HS-5 (cell line): Measurements from ENCODE around the gene ARRDC2.
A peak's percentile ranks its signal among the peaks of the same experiment; 100 is the strongest.
"Not testable (repeated sequence)": the region's sequence is repeated elsewhere in the genome, so short reads cannot be mapped to it uniquely, and the experiment has no call there.

Experiments used
- DNase-seq: peaks from one replicate; pipeline ENCODE4 v3.0.0-alpha.2; 2012; ENCODE audit warnings: low read depth

ARRDC2 gene

DNA sequence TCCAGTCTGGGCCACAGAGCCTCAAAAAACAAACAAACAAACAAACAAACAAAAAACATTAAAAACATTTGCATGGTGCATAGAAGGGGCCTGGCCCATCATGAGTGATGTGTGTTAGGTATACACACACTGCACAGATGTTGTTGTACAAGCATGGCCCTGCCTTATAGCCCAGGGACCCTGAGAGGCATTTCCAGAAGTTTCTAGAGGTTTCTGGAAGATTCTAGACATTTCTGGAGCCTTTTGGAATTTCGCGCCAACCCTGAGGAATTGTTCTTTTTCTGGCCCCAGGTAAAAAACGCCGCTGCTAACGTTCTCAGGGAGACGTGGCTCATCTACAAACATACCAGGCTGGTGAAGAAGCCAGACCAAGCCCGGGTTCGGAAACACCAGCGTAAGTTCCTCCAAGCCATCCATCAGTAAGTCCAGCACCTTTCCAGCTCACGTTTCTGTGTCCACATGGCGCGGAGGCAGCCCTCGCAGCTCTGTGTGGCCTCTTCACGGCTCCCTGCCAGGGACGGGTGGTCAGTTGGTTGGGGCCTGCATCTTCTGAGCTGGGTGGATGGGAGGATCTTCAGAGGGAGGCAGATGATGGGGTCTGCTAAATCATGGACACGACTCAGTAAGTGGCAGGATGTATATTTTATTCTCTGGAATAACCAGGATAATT is 18.4 kb upstream of the ARRDC2 start:
- no peak for DNase-seq

- no peak for DNase-seq
Measured at GRCh38 chr19:17993076-17993813, 14.7 kb upstream of the ARRDC2 start.

DNA sequence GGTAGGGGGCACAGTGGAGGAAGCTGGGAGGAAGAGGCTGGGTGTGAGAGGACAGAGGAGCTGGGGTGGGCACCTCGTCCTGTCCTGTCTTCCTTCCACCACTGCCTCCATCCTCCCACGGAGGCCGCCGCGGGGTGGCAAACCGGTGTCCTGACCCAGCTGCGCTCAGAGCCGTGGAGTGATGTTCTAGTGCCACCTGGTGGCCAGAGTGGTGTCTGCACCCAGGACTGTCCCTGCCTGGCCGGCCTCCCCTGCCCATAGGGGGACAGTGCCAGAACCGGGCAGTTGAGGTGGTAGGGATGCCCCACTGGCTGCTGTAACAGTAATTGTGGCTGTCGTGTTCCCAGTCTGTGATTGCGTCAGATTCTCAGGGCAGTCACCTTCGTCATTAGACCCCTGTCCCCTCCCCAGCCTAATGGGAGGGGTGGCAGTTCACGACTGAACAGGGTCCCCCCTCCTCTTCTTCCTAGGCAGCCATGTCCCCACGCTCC is 11.1 kb upstream of the ARRDC2 start:
- peak; percentile 37 for DNase-seq

GRCh38 chr19:17997969-17998826 is 9.8 kb upstream of the ARRDC2 start:
- DNase-seq = no peak

DNA sequence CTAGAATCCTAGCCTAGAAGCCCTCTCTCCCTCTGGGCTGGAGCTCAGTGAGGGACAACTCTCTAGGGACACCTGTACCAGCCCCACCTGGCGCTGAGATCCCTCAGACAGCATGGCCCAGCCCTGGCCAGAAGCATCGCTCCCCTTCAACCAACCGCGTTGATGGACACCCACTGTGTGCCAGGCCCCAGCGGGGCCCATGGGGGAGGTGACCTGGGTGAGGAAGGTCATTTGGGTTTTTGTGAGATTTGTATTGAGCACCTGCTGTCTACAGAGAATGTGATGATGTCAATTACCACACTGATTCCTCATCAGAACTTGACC is 9.2 kb upstream of the ARRDC2 start:
- no peak for DNase-seq

GRCh38 chr19:17999684-18000479 is 8.1 kb upstream of the ARRDC2 start:
- no peak for DNase-seq

- no peak for DNase-seq
Measured at GRCh38 chr19:18000480-18000914, 7.5 kb upstream of the ARRDC2 start.

GRCh38 chr19:18000915-18001776 is 6.8 kb upstream of the ARRDC2 start:
- DNase-seq = peak; percentile 60

DNA sequence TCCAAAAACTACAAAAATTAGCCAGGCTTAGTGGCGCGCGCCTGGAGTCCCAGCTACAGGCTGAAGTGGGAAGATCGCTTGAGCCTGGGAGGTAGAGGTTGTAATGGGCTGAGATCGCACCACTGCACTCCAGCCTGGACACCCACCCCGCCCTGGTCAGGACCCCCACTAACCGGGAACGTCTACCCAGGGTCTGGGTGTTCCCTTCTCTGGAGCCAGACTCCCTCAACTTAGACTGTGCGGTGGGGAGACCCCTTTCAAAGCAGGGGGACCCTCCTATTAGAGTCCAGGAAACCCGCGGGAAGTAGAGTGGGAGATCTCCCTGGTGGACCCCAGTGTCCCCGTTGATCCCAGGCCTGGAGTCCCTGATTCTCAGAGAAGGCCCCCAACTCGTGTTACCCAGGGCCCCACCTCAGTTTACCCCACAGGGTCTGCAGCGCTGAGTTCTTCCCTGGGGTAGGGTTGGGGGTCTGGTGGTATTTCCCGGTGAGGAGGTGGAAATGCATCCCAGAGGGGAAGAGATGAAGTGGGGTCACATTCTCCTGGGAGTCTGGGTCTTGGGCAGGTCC is 6.1 kb upstream of the ARRDC2 start:
- DNase-seq = no peak

- no peak for DNase-seq
Measured at GRCh38 chr19:18002347-18002850, 5.6 kb upstream of the ARRDC2 start.

GRCh38 chr19:18005750-18006149 is 2.2 kb upstream of the ARRDC2 start:
- DNase-seq = not testable (repeated sequence)

DNA sequence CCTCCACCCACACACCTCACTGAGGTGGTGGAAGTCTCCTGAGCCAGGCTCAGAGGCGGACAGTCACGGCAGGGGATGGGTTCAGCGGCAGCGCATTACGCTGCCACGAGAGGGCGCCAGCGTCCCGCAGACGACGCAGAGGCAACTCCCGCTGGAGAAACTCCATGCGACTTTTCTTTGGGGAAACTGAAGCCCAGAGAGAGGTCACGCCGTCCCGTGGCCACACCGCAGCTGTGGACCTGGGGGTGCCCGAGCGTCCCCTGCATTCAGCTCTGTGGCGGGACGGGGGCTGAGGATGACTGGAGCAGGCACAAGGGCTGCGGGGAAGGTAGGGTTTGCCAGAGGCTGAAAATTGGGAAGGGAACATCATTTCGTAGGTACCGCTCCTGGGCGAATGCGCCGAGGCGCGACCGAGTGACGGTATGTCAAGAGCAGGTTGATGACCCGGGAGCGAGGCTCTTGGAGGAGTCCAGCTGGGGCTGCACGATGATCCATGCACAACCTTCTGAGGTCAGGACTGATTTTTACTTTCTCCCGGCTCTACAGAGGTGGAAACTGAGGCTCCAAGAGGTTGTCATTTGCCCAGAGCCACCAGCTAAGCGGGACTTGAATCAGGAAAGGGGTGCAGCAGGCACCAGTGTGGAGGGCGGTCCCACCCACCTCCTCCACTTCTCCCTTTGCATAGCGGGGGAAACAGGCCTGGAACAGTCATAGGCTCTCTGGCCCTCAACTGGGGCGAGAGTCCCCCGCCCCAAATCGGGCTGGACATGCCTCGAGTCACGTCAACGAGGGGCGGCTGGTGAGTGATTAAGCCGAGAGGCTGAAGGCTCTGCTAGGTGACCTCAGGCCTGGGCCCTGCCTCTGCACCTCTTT is 690 bp upstream of the ARRDC2 start:
- DNase-seq = peak; percentile 33

- no peak for DNase-seq
Measured at GRCh38 chr19:18008814-18009213, 844 bp downstream of the ARRDC2 start.

DNA sequence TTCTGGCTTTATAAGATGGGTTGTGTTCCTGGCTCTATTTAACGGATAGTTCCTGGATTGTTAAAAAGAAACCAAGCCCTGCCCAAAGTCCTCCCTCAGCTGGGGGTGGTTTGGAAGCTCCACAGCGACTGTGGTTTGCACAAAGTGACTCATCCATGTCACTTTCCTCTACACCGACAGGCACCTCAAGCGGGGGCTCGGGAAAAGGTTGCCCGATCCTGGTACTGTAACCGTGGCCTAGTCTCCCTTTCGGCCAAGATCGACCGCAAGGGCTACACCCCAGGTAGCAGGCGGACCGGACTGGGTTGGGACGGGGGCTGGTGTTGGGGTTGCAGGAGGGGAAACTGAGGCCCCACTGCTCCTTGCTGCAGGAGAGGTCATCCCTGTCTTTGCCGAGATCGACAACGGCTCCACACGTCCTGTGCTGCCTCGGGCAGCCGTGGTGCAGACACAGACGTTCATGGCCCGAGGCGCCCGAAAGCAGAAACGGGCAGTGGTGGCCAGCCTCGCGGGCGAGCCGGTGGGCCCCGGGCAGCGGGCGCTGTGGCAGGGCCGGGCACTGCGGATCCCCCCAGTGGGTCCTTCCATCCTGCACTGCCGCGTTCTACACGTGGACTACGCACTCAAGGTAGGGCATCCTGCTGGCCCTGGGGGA is 1.6 kb downstream of the ARRDC2 start:
- DNase-seq = no peak

- no peak for DNase-seq
Measured at GRCh38 chr19:18010149-18010548, 2.2 kb downstream of the ARRDC2 start.

DNA sequence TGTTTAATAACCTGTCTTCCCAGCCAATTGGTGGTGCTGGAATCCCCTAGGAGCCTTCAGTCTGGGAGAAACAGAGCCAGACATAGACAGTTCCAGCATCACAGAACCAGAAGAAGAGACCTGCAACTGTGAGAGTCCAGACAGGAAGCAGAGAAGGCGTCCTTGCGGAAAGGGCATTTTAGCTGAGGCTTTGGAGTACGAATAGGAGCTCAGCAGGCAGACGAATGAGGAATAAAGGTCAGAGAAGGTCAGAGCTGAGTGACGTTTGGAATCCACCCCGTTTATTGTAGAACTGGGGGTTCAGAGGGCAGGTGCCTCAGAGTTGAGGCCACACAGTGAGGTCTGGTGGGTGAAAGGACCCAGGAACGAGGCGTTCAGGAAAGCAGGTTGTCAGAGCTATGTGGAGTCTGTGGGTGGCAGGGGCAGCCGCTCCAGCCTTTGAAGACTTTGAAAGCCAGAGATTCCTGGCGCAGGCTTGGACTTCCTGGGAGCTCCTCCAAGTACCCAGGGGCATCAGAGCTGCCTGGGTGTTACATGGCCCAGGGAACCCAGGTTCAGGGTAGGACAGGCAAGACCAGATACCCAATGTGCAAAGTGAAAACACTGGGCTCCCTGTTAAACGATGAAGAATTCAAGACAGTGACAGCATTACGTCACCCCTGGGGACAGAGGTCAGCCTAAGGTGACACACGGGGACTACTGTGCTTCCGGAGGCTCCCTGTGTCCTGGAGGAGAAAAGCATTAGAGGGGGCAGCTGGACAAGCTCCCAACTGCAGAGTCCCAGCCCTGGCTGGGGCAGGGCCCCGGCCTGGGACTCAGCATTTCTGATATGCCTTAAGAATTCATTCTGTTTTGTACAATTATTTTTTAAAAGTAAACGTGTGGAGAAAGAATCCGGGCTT is 5.5 kb downstream of the ARRDC2 start:
- no peak for DNase-seq

DNA sequence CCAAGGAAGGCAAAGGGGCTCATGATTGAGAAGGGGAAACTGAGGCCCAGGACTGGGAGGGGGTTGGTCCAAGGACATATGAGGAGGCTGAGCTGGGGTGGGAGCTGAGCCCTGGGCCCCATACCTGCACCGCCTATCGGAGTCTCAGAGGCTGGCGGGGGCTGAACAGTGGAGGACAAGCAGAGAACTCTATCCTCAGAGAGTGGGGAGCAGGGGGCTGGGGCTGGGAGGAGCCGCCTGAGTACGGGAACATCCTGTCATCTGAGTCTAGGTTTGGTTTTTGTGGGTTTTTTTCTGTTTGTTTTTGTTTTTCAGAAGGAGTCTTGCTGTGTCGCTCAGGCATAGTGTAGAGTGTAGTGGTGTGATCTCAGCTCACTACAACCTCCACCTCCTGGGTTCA is 6.2 kb downstream of the ARRDC2 start:
- no peak for DNase-seq
